ENCODE data around the gene GOSR1.
"Not testable (repeated sequence)": the region's sequence is repeated elsewhere in the genome, so short reads cannot be mapped to it uniquely, and the experiment has no call there.

DNA sequence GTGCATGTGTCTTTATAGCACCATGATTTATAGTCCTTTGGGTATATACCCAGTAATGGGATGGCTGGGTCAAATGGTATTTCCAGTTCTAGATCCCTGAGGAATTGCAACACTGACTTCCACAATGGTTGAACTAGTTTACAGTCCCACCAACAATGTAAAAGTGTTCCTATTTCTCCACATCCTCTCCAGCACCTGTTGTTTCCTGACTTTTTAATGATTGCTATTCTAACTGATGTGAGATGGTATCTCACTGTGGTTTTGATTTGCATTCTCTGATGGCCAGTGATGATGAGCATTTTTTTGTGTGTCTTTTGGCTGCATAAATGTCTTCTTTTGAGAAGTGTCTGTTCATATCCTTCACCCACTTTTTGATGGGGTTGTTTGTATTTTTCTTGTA, 30.6 kb upstream of the GOSR1 start:
- TF ChIP-seq TAF1 (IDR thresholded peaks at IDR 0.05; ENCODE audit: low read depth, low read length); POLR2AphosphoS5 (IDR thresholded peaks at IDR 0.05; ENCODE audit: low read depth, low read length); POLR2A (IDR thresholded peaks at IDR 0.05; ENCODE audit: low read depth, low read length); PAX5 (IDR thresholded peaks at IDR 0.05; ENCODE audit: insufficient read depth, low read length, severe bottlenecking): not testable (repeated sequence)
